WTC11 (cell line): Measurements from ENCODE around the gene SNIP1.

Experiments
- ATF1 ChIP-seq: sonication (generic); formaldehyde crosslinking; IDR thresholded peaks from 2 replicates; pipeline ENCODE4 v1.8.1; 2023; ENCODE audit warnings: mild to moderate bottlenecking, moderate library complexity, missing genetic modification reagents
- CTCF ChIP-seq: fragments of 200-600 bp; IDR thresholded peaks from 2 replicates; pipeline ENCODE4 v1.8.0; 2022; ENCODE audit warnings: antibody characterized with exemption
- E2F1 ChIP-seq: sonication (generic); formaldehyde crosslinking; IDR thresholded peaks from 2 replicates; pipeline ENCODE4 v1.8.0; 2022; ENCODE audit warnings: mild to moderate bottlenecking, missing genetic modification reagents
- GABPB1 ChIP-seq: sonication (generic); formaldehyde crosslinking; IDR thresholded peaks from 2 replicates; pipeline ENCODE4 v1.8.1; 2023; ENCODE audit warnings: mild to moderate bottlenecking, missing genetic modification reagents
- IRF1 ChIP-seq: sonication (generic); formaldehyde crosslinking; IDR thresholded peaks from 2 replicates; pipeline ENCODE4 v1.8.0; 2023; ENCODE audit warnings: missing genetic modification reagents
- MAX ChIP-seq: sonication (generic); formaldehyde crosslinking; IDR thresholded peaks from 2 replicates; pipeline ENCODE4 v1.8.0; 2022; ENCODE audit warnings: mild to moderate bottlenecking, missing genetic modification reagents
- NFATC4 ChIP-seq: fragments of 250-450 bp; sonication (Bioruptor Pico); IDR thresholded peaks from 2 replicates; pipeline ENCODE4 v1.9.0; 2021; ENCODE audit warnings: mild to moderate bottlenecking
- NFE2L1 ChIP-seq: sonication (generic); formaldehyde crosslinking; IDR thresholded peaks from 2 replicates; pipeline ENCODE4 v1.8.1; 2023; ENCODE audit warnings: missing genetic modification reagents
- NR2C2 ChIP-seq: sonication (generic); formaldehyde crosslinking; IDR thresholded peaks from 2 replicates; pipeline ENCODE4 v1.8.0; 2022; ENCODE audit warnings: mild to moderate bottlenecking, missing genetic modification reagents
- TCF7 ChIP-seq: sonication (generic); formaldehyde crosslinking; IDR thresholded peaks from 2 replicates; pipeline ENCODE4 v1.8.0; 2022; ENCODE audit warnings: mild to moderate bottlenecking, low read depth, missing genetic modification reagents, moderate library complexity
- TP53 ChIP-seq: sonication (generic); formaldehyde crosslinking; IDR thresholded peaks from 2 replicates; pipeline ENCODE4 v1.8.1; 2023; ENCODE audit warnings: mild to moderate bottlenecking, missing genetic modification reagents
- ZNF121 ChIP-seq: sonication (generic); formaldehyde crosslinking; IDR thresholded peaks from 2 replicates; pipeline ENCODE4 v1.8.0; 2023; ENCODE audit warnings: missing genetic modification reagents
- TF ChIP-seq, protein P1 (sequence below): sonication (generic); formaldehyde crosslinking; IDR thresholded peaks from 2 replicates; pipeline ENCODE4 v1.8.1; 2023; ENCODE audit warnings: mild to moderate bottlenecking, missing genetic modification reagents, moderate library complexity

DNA sequence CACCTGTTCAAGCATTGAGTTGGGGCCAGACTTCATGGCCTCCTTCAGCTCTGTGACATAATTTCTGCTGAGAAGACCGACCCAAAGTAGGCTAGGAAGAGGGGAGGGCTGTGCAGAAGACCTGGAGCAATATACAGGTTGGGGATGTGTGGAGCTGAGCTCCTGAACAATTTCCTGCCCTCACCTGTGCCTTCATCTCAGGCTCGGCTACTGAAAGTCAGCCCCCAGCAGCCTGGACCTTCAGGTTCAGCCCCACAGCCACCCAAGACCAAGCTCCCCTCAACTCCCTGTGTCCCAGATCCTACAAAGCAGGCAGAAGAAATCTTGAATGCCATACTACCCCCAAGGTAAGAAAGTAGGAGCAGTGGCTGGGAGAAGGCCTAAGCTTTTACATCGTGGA lies 3.3 kb upstream of the SNIP1 start:
- TF ChIP-seq CTCF (no peak), IRF1 (no peak), TCF7 (CRISPR knock-in tag) (no peak), TP53 (no peak), ZNF121 (CRISPR knock-in tag) (no peak), ATF1 (CRISPR knock-in tag) (no peak), NR2C2 (CRISPR knock-in tag) (no peak), GABPB1 (CRISPR knock-in tag) (no peak), E2F1 (CRISPR knock-in tag) (no peak), NFE2L1 (no peak), NFATC4 (CRISPR knock-in tag) (no peak), MAX (CRISPR knock-in tag) (no peak)
- TF ChIP-seq, protein P1, sequence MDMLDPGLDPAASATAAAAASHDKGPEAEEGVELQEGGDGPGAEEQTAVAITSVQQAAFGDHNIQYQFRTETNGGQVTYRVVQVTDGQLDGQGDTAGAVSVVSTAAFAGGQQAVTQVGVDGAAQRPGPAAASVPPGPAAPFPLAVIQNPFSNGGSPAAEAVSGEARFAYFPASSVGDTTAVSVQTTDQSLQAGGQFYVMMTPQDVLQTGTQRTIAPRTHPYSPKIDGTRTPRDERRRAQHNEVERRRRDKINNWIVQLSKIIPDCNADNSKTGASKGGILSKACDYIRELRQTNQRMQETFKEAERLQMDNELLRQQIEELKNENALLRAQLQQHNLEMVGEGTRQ (CRISPR knock-in tag), result no peak
